Measurements from ENCODE around the gene LRRC36. TPM values are rescaled to one million over a fixed set of nuclear protein-coding genes. Genes with fewer than 3 reads are reported as not detected.

The LRRC36 gene
- total and polyA plus RNA-seq, 9 of the 15 experiments (the other 6 are each of a cell fraction or from before 2014, with no cell fraction given): 0.09 to 0.40 (median 0.17) TPM; not detected in 1

- TF ChIP-seq ZNF277 (CRISPR knock-in tag; IDR thresholded peaks at IDR 0.05; ENCODE audit: borderline replicate concordance): no peak
- TF ChIP-seq PHF21A (IDR thresholded peaks at IDR 0.05; ENCODE audit: borderline replicate concordance, low read depth): no peak
- TF ChIP-seq ATF6 (CRISPR knock-in tag; IDR thresholded peaks at IDR 0.05): no peak
- TF ChIP-seq ZNF785 (CRISPR knock-in tag; IDR thresholded peaks at IDR 0.05): no peak
- peak; percentile 69 for TF ChIP-seq BMI1 (IDR thresholded peaks at IDR 0.05; ENCODE audit: low read length)
- TF ChIP-seq ZNF140 (CRISPR knock-in tag; IDR thresholded peaks at IDR 0.05): no peak
- no peak for TF ChIP-seq SPI1 (IDR thresholded peaks at IDR 0.05; ENCODE audit: borderline replicate concordance, low read depth, low read length)
- peak; percentile 46; the same call in 1 of the 2 replicates for TF ChIP-seq TEAD4 (IDR thresholded peaks at IDR 0.05; ENCODE audit: low read length)
- TF ChIP-seq TEAD4 (CRISPR knock-in tag; IDR thresholded peaks at IDR 0.05; ENCODE audit: borderline replicate concordance): no peak
- TF ChIP-seq ZNF133 (CRISPR knock-in tag; IDR thresholded peaks at IDR 0.05): no peak
- TF ChIP-seq TEAD1 (CRISPR knock-in tag; IDR thresholded peaks at IDR 0.05): 0 out of 4 replicates have a peak, but pooled peaks of 1 of the 2 experiments have one; percentile 11
- TF ChIP-seq NRF1 (conservative IDR thresholded peaks at IDR 0.05 in 1 of 2, IDR thresholded peaks at IDR 0.05 in 1 of 2): 0 out of 4 replicates have a peak, but pooled peaks have one; percentile 10 to 17
- TF ChIP-seq EP400 (IDR thresholded peaks at IDR 0.05): no peak
- TF ChIP-seq CCNT2 (IDR thresholded peaks at IDR 0.05; ENCODE audit: borderline replicate concordance, extremely low read depth, insufficient read length, low read depth, low read length): no peak
- TF ChIP-seq ADNP (tag; IDR thresholded peaks at IDR 0.05): no peak
- no peak for TF ChIP-seq PREB (CRISPR knock-in tag; IDR thresholded peaks at IDR 0.05)
- TF ChIP-seq SAFB (IDR thresholded peaks at IDR 0.05; ENCODE audit: borderline replicate concordance, low read depth, low read length): no peak
- TF ChIP-seq MLX (CRISPR knock-in tag; conservative IDR thresholded peaks at IDR 0.05): no peak
- peak; percentile 50 for TF ChIP-seq MEIS2 (IDR thresholded peaks at IDR 0.05; ENCODE audit: partially characterized antibody)
- no peak for TF ChIP-seq SUPT5H (IDR thresholded peaks at IDR 0.05)
These were observed 69.8 kb downstream of the LRRC36 start (continued) for GRCh38 chr16:67396159-67397035.

Data from K562 (cell line).